ENCODE measurements around the gene NEK6.

NEK6 gene

GRCh38 chr9:124261736-124262648 is 4.2 kb downstream of the NEK6 start:
- DNase-seq (ENCODE audit: low spot score) = no peak

GRCh38 chr9:124262649-124262972 is 4.9 kb downstream of the NEK6 start:
- no peak for DNase-seq (ENCODE audit: low spot score)

- DNase-seq (ENCODE audit: low spot score) = no peak
Observed at GRCh38 chr9:124263213-124263612, 5.5 kb downstream of the NEK6 start.

GRCh38 chr9:124263800-124264426 is 6.2 kb downstream of the NEK6 start:
- DNase-seq (ENCODE audit: low spot score) = no peak

GRCh38 chr9:124264823-124265233 is 7.1 kb downstream of the NEK6 start:
- DNase-seq (ENCODE audit: low spot score) = no peak

GRCh38 chr9:124265551-124265950 is 7.8 kb downstream of the NEK6 start:
- DNase-seq (ENCODE audit: low spot score) = no peak

- no peak for DNase-seq (ENCODE audit: low spot score)
Observed at GRCh38 chr9:124266139-124266825, 8.5 kb downstream of the NEK6 start.

GRCh38 chr9:124266826-124267201 is 9.1 kb downstream of the NEK6 start:
- DNase-seq (ENCODE audit: low spot score) = no peak

GRCh38 chr9:124267271-124267807 is 9.6 kb downstream of the NEK6 start:
- no peak for DNase-seq (ENCODE audit: low spot score)

GRCh38 chr9:124268248-124268647 is 10.5 kb downstream of the NEK6 start:
- no peak for DNase-seq (ENCODE audit: low spot score)

- no peak for DNase-seq (ENCODE audit: low spot score)
Observed at GRCh38 chr9:124268661-124269060, 10.9 kb downstream of the NEK6 start.

GRCh38 chr9:124269556-124269955 is 11.8 kb downstream of the NEK6 start:
- no peak for DNase-seq (ENCODE audit: low spot score)

- DNase-seq (ENCODE audit: low spot score) = no peak
Observed at GRCh38 chr9:124270504-124271335, 13.0 kb downstream of the NEK6 start.

GRCh38 chr9:124271660-124272059 is 13.9 kb downstream of the NEK6 start:
- DNase-seq (ENCODE audit: low spot score) = no peak

GRCh38 chr9:124272118-124272517 is 14.4 kb downstream of the NEK6 start:
- DNase-seq (ENCODE audit: low spot score) = no peak

- no peak for DNase-seq (ENCODE audit: low spot score)
Observed at GRCh38 chr9:124272979-124273378, 15.2 kb downstream of the NEK6 start.

- DNase-seq (ENCODE audit: low spot score) = no peak
Observed at GRCh38 chr9:124273427-124274160, 15.8 kb downstream of the NEK6 start.

- no peak for DNase-seq (ENCODE audit: low spot score)
Observed at GRCh38 chr9:124274226-124274625, 16.5 kb downstream of the NEK6 start.

- DNase-seq (ENCODE audit: low spot score) = no peak
Observed at GRCh38 chr9:124274738-124275137, 17.0 kb downstream of the NEK6 start.

- DNase-seq (ENCODE audit: low spot score) = no peak
Observed at GRCh38 chr9:124277420-124277819, 19.7 kb downstream of the NEK6 start.

- no peak for DNase-seq (ENCODE audit: low spot score)
Observed at GRCh38 chr9:124278054-124278540, 20.3 kb downstream of the NEK6 start.
